NCI-H1092 (cell line): Measurements from ENCODE around the gene ZAR1L.

Experiments used
- DNase-seq: peaks from one replicate; lab custom pipeline; 2025; lab: John Stamatoyannopoulos, UW

ZAR1L gene

DNA sequence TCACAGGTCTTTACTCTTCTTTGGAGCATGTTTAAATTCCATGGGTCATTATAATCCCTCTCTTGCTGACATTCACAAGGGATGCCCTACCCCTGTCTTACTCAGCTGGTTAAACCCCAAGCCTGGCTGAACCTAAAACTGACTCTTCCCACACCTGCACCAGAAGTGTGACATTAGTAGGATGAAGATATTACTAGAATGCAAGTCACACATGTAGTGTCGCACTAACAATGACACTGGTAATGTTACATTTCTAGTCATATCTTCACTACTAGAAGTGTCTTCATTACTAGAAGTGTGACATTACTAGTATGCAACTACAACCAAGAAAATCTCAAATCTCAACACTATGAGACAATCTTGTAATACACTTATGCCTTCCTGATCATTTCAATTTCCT, 14.2 kb downstream of the ZAR1L start:
- DNase-seq = no peak

DNA sequence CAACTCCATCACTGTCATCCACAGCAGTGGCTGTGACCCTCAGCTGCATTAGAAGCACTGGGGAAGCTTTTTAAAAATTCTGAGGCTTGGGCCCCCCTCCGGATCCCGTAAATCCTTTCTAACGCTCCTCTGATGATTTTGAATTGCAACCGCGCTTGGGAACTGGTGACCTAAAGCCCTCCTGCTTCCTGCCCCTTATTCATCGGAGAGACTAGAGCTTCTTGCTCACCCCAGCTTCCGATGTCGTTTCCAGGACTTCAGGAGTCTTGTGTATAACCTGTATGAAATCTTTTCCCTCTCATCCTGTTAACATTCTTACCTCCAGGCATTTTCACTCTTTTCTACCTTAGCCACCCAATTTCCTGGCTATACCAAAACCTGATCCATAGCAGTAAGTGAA, 14.8 kb downstream of the ZAR1L start:
- no peak for DNase-seq

DNA sequence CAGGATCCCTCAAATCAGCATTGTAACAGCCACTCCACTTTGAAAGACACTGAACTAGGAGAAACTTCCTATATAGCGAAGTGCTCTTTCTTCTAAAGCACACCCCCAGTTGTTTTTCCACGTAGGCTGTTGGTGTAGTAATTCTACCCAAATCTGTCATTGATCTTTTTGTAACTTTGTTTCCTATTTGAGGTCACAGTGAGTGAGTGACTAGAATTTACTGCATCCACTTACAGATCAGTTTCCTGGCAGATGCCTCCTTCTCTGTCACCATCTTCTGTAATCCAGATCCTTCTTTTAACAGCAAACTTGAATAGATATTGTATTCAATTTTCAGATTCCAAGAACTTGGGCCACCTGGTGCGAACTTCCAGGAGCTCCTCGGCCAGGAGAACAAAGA, 15.3 kb downstream of the ZAR1L start:
- DNase-seq = no peak

DNA sequence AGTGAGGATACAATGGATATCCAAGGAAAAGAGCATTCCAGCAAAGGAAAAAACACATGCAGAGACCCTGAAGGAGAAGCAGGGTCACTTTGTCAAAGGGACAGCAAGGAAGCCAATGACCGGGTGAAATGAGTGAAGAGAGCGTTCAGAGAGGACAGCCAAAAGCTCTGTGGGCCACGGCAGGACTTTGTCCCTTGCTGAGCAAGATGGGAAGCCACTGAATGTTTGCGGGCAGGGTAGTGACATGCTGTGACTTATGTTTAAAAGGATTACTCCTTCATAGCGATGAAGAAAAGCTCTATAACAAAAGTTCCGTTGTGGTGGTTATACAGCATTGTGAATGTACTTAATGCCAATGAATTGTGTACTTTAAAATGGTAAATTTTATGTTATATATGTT, 16.5 kb downstream of the ZAR1L start:
- DNase-seq = no peak

DNA sequence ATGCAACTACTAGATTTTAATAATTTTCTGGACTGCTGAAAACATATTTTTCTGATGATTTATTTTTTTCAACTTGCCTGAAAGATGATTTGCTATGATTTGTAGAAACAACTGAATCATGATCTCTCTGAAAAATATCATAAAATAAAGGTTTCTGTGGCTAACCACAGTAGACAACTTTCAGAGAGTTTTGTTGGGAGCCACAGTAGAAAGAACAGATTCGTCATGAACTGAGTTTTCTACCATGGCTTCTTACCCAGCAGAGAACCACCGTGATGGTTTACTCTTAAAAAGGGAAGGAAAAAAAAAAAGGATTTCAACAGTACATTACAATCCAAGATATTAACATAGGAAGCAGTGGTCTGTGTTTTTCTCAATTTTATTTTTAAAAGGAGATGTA, 18.0 kb downstream of the ZAR1L start:
- no peak for DNase-seq

DNA sequence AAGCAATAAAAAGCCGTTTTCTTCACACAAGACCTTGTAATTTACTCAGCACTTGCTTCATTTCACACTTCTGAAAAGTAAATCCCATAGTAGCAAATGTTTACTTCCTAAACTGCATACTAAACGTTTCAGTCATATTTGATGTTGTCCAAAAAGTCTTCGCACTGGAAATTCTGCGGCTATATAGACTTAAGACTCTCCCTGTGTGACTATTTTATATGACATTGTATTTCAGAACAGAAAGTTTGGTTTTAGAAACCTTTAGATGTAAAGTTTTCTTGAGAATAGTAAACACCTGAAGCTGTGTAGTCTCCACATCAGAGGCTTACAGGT, 29.6 kb downstream of the ZAR1L start:
- no peak for DNase-seq

DNA sequence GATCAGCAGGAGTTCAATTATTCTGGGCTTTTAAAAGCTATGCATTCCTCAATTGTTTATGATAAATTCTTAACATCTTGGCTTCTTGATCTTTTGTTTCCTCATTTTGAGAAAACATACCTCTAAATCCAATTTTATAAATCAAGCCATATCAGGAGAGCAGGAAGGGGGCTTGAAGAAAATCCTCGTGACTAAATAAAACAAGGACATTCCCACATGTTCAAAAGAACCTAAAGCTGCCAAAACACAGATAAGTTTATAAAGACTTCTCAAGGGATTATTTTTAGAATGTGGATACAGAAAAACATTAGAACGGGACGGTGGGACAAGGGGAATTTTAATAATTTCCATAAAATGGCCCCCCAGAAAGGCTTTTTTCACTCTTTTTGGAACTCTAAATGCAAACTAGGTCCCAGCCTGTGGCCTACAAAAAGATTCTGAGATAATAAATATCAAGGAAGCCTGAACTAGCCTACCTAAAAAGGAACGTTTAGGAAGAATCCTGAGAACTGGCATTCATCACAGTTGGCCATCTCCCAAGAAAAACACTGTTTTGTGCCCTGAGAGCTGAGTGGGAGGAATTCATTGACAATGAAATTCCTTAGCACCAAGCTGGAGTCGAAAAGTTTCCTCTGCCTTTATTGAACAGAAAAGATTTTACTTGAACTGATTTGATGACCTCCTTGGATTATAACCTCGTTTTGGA, 30.1 kb downstream of the ZAR1L start:
- DNase-seq = no peak

DNA sequence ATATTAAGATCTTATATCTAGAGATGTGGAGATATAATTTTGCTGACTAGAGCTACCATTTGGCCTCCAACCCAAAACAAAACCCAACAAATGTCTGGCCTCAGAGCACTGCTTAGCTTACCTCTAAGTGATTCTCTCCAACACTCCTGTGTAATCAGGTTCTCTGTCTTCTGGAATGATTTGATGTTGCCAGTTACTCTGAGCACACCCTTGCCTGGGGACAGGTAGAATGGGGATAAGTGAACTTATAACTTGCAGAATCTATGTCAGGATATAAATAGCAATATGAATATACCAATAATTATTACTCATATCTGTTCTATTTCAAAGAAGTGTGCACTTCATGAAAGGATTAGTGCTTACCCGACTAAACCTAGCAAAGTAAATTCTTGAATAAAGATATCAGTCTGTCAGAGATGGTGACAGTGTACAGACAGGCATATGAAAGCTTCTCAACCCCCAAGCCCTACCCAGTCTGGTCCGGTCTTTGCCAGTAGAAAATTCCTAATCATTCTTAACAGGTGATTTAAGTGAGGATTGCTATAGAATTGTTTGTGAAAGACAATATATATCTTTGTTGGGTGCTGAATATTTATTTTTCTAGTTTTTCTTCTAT, 33.0 kb downstream of the ZAR1L start:
- DNase-seq = no peak

DNA sequence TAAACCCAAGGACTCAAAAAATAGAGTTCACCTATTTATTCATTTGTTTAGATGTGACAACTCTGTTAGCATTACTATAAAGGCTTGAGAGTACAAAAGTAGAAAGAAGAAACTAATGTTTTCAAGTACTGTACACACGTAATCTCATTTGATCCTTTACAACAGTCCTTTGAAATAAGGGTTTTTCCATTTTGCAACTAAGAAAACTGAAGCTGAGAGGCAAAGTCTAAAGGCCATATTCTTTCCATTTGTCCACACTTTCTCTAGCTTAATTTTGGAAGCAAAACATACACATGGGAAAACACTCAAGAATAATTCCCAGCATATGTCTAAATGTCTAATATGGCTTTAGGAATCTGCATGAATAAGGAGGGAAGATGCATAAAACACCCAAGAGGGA, 34.1 kb downstream of the ZAR1L start:
- DNase-seq = no peak

DNA sequence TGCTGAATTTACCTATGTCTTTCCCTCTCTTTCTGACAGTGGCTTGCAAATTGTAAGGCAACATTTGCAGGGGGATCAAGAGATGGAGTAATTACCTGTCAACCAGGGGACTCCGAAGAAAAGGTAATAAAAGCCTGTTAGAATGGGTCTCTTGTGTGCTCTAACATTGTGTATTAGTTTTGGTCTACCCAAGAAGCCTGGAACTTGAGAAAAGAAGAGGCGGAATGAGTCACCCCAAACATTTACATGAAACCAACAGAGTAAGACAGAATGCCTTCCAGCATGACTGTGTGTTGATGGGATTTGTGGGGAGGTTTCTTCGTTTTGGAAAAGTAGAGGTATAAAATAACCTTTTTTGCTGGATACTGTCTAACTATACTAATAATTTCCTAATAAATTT, 36.7 kb downstream of the ZAR1L start:
- no peak for DNase-seq

DNA sequence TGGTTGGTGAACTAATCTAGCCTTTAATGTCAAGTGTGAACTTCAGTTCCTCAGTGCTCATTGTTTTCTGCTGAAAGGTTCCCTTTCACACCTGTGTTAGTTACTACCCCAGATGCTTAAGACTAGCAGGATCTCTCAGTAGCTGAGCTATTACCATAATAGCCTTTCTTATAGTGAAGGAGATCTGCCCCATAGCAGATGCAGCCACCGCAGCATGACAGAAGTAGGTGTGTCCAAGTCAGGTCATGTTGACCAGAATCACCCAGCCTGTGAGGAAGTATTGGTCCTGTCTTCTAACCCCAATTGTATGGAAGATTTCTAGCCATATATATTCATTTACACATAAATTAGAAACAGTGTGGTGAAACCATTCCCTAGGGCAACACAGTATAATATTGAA, 37.3 kb downstream of the ZAR1L start:
- DNase-seq = no peak

DNA sequence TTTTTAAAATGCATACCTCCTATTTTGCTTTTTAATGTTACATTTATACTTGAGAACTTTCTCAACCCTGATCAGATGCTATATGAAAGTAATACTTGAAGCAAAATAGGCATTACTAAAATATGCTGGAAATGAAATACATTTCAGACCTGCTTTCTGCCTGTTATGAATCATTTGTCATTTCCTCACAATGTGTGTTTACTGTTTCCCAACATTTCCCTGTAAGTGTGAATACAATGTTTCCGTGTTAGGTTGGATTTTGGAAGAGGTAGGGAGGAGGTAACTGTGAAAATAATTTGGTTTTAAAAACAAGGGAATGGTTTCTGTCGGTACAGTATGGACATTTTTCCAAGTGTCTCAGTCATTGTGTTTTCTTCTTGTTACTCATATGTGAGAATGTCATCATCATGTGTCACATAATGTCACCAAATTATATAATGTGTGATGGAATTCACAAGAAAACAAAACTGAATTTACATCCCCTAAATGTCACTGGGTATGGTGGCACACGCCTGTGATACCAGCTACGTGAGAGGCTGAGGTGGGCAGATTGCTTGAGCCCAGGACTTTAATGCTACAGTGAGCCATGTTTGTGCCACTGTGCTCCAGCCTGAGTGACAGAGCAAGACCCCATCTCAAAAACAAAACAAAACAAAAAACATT, 43.0 kb downstream of the ZAR1L start:
- DNase-seq = no peak

DNA sequence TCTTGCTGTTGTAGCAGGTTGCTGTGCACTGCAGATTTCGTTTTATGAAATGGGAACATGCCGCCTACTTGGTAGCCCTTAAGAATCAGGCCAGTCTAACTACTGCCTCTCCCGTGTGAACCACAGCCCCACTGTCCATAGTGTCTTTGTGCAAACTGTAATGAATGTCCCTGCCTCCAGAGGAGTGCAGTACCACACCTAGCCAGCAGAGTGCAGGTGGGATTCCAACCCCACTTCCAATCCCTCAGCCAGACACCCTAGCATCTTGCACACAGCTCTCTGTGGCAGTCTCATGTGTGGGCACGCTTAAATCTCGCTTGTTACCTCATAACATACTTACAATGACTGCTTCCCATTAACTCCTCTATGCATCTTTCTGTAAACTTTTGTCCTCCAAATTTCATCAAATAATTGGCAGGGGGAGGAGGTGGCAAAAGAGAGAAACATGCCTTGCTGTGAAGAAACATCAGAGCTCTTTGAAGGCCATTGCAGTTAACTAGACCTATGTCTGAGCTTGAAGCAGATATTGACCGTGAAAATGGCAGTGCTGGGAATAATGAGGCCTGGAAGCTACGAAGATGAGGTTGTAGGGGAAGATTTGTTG, 47.2 kb downstream of the ZAR1L start:
- DNase-seq = no peak

DNA sequence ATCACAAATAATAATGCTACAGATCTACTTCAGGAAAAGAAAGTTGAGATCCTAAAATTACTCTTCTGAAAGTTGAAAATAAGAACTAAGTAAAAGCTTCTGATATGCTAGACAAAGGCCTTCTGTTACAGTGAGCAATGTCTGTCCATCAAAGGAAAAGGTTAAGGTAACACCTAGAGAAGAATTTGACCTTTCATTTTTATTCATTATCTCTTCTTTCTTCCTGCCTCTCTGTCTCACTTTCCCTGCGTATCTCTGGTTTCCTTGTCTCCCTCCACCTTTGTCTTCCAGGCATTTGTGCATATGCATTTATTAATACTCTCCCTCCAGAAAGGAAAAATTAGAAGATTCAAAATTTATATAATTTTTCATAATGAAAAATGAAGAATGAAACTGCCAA, 49.0 kb downstream of the ZAR1L start:
- DNase-seq = no peak

DNA sequence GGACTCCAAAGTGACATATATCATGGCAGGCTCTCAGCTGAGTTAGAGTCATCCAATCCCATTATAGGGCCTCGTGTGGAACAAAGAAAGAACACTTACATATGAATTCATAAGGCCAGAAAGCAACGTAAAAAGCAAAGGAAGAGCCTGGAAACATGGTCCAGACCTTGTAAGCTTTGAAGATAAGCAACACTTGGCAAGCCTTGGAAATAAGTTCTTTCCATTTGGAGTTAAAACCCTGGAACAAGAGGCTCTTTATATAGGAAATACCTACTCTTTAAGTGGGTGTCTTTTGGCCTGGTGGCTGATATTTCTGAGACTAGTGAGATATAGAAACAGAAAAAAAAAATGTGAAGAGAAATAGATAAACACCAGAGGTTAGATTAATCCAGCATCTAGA, 49.4 kb downstream of the ZAR1L start:
- DNase-seq = no peak

DNA sequence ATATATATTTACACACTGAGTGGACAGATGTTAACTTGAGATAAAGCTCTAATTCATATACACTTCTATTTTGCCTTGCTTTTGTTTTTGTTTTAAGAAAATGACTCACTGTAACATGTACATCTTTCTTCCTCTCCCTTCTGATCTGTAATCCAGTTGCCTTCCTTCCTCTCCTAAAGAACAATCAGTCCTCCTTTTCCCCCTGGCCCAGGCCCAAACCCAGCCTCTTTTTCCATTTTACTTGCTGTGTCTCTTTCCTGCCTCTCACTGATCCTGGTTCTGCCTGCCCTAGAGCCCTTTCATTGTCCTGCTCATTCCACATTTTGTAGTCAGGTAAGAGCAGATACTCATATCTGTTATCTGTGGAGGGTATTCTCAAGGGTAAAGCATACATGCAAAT, 50.8 kb downstream of the ZAR1L start:
- DNase-seq = no peak

DNA sequence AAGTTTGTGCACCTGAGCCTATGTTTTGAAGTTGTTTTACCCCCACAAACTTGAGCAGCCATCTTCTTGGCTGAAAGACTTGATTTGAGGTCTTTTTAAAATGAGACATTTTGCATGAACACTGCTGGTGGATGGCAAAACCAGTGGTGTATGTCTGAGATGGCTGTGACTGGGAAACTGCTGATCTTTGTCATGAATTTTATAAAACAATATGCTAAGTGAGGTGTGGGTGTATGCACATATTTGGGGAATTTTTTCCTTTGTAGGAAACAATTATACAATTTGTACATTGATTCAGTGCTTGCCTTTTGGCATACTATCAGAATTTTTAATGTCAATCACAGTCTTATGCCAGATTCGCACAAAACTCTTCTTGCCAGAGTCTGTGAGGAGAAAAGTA, 52.5 kb downstream of the ZAR1L start:
- no peak for DNase-seq

DNA sequence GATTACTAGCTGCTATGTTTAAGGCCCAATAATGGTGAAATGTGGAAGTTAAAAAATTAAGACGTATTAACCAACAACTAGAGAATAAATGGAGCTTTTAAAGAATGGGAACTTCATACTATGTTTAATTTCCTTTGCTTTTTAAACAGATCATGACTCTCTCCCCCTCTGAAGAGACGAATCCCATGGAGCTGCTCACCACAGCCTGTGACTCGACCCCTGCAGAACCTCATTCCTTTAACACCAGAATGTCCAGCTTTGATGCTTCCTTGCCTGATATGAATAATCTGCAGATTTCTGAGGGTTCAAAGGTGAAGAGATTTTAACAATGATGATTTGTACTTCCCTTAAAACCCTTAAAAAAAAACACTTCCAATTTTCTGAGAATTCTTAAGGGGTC, 53.0 kb downstream of the ZAR1L start:
- no peak for DNase-seq

DNA sequence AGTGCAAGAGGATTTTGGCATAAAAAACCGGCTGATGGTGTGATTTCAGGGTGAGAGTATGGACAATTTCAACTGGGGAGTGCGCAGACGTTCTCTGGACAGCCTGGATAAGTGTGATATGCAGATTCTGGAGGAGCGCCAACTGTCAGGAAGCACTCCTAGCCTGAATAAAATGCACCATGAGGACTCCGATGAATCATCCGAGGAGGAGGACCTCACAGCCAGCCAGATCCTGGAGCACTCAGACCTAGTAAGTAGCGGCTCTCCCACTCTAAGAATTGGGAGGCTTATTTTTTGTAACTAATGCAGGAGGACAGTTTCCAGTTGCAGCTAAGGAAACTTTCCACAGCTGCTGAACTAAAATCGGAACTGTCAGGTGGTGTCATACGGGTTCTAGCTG, 53.6 kb downstream of the ZAR1L start:
- no peak for DNase-seq

DNA sequence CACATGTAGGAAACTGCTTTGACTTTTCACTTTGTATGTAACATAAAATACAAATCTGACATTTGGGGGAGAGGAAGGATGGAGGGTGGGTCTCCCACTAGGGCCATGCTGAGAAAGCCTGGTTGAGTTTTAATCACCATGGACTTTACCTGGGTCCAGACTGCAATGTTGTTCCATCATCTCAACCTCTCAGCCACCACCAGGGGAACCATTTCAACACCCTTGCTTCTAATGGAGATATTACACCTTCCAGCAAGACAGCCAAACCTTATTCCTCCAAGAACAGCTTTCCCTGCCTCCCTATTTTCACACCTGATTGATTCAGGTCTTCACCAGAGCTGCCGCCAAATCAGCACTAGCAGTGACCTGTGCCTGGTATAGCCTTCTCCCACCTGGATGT, 56.0 kb downstream of the ZAR1L start:
- DNase-seq = no peak

DNA sequence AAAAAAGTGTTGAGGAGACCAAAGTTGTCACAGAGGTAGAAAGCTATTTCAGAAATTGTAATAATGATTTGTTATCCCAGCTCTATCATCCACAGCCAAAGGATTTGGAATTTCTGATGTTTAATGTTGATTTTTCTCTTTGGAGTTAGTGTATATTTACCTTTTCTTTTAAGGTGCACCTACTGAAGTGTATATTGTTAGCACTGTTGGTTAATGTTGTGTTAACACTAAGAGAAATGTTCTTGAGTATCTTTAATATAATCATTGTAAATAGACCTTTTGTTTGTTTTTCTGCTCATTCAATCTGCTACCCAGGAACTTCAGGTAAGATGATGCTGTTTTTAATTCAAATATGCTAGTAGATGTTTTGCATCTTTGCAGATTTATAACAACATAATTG, 57.5 kb downstream of the ZAR1L start:
- DNase-seq = no peak

DNA sequence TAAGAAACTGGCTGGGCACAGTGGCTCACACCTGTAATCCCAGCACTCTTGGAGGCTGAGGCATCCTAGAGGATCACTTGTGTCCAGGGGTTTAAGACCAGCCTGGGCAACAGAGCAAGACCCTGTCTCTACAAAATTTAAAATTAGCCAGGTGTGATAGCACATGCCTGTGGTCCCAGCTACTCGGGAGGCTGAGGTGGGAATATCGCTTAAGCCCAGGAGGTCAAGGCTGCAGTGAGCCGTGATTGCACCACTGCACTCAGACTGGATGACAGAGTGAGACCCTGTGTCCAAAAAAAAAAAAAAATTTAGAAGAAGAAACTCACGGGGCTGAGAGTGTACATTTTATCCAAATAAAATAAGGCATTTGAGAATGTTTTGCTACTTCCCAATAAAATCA, 58.9 kb downstream of the ZAR1L start:
- no peak for DNase-seq

DNA sequence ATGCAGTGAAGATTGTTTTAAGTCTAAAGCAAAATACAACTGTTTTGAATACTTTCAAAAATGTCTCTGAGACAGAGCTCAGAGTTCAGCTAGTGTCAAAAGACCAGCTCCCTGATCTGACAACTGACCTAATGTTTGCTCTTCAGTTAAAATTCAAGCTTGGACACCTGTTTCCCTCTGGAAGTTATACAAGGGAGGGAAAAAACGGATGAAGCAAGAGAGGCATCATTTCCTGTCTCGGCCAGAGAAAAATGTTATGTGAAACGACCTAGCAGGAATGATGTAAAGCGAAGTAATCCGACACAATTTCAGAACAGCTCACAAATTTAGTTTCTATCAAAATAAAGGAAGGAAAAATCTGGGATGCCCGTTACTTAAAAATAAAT, 59.4 kb downstream of the ZAR1L start:
- DNase-seq = no peak
